ENCODE data around the gene ETV6.

The ETV6 gene

DNA sequence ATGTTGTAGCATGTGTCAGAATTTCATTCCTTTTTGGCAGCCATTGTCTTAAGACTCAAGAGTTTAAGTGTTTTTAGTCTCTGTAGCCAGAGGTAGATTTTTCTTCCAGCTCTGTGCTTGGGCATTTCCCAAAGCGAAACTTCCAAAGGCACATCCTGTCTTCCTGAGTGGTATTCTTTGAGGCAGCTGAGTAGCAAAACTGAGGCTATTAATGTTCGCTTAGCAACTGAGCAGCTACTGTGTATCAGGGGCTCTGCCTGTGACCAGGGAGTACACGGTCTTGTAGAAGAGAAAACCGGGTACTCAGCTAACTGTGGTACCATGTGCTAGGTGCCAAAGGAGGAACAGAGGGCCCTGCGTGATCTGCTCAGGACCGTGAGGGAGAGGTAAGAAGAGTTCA is 52.0 kb downstream of the ETV6 start:
- TF ChIP-seq POLR2A (IDR thresholded peaks at IDR 0.05; ENCODE audit: low read length) = no peak
- no peak for TF ChIP-seq GATA1 (IDR thresholded peaks at IDR 0.05; ENCODE audit: low read depth, low read length)
- no peak for DNase-seq

- no peak for DNase-seq
- no peak for TF ChIP-seq GATA1 (IDR thresholded peaks at IDR 0.05; ENCODE audit: low read depth, low read length)
- TF ChIP-seq POLR2A (IDR thresholded peaks at IDR 0.05; ENCODE audit: low read length) = no peak
These were observed 53.5 kb downstream of the ETV6 start for GRCh38 chr12:11702959-11703358.

DNA sequence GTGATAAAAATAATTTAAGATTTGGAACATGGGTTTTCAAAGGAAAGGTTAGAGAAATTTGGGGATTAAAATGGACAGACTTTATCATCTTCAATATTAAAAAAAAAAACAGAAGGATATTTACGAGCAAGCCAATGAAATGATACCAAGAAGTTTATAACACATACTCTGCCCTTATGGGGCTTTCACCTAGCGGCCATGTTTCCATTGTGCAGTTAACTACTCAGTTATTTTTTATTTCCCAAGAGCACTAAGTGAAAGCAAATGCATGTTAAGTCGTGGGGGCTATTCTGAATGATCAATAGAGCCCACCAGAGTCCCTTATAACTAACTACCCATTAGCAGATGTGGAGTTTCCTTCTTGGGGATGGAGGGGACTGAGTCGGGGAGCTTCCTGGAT is 53.9 kb downstream of the ETV6 start:
- DNase-seq = no peak
- TF ChIP-seq POLR2A (IDR thresholded peaks at IDR 0.05; ENCODE audit: low read length) (no peak), GATA1 (IDR thresholded peaks at IDR 0.05; ENCODE audit: low read depth, low read length) (no peak)

GRCh38 chr12:11704089-11704488 is 54.6 kb downstream of the ETV6 start:
- TF ChIP-seq POLR2A (IDR thresholded peaks at IDR 0.05; ENCODE audit: low read length) = no peak
- no peak for TF ChIP-seq GATA1 (IDR thresholded peaks at IDR 0.05; ENCODE audit: low read depth, low read length)
- DNase-seq = no peak

DNA sequence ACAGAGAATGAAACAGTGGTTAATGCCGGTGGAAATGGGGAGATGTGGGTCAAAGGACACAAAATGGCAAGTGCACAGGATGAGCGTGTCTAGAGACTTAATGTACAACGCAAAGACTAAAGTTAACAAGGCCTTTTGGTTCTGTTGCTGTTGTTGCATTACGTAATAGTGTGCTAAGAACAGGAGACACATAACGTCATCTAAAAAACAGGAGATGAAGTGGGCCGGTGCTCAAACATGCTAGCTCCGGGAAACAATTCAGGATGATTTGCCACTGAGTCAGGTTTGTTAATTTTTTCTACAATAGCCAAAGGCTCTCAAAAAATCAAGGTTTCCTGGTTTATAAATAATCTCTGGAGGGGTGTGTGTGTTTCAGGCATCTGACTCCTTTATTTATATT is 55.5 kb downstream of the ETV6 start:
- no peak for DNase-seq

DNA sequence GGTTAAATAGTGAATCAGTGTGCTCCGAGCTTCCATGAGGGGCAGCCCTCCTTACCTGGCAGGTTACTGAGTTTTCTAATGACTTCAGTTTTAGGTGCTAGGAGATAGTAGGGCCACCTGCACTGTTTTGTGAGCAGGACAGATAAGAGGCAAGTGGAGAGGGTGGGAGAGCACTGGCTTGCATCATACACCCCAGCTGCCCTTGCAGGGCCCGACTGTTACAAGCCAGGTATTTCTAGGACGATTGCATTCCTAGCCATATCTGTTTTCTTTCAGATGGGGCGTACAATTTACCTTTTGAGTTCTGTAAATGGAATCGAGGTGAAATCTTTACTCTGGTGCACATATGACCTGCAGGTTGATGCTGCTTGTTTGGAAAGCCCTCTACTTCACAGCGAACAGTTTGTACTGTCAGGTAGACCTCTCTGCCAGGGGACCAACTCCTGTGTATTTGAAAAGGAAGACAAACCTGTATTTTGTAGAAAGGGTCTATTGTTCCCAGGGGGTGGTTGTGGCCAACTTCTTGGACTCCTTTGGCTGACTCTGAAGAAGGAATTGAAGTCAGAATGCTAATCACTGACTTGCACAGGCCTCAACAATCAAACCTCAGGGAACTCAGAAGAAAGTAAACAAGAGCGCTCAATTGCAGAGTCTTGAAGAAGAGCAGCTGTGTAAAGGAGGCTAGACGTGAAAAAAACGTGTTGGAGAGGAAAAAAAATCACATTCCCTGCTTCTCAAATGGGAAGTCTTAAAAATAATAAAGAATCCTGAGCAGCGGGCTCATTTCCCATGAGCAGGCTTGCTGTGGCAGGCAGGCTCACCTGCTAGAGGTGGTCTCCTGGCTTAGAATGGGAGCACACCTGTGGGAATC is 57.3 kb downstream of the ETV6 start:
- DNase-seq = no peak
- no peak for TF ChIP-seq POLR2A (IDR thresholded peaks at IDR 0.05; ENCODE audit: low read length)
- no peak for TF ChIP-seq GATA1 (IDR thresholded peaks at IDR 0.05; ENCODE audit: low read depth, low read length)

More for the DNA sequence above, 55.5 kb downstream of the ETV6 start:
- TF ChIP-seq GATA1 (IDR thresholded peaks at IDR 0.05; ENCODE audit: low read depth, low read length) = no peak
- no peak for TF ChIP-seq POLR2A (IDR thresholded peaks at IDR 0.05; ENCODE audit: low read length)

DNA sequence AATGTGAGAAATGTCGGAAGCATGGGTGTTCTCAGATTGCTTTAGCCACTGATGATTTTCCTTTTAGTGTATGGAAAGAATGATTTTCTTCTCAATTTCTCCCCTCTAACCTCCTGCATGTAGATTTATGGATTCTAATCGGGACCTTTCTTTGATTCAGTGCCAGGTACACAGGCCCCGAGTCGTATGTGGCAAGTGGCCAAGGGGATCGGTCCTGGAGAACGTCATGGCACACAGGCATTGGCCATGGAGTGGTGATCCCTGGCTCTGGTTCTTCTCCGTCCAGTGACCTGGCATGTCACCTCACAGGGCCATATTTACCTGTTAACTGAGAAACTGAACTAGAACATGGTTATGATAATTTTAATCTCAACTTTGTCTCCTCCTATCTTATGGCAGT is 58.1 kb downstream of the ETV6 start:
- no peak for TF ChIP-seq GATA1 (IDR thresholded peaks at IDR 0.05; ENCODE audit: low read depth, low read length)
- TF ChIP-seq POLR2A (IDR thresholded peaks at IDR 0.05; ENCODE audit: low read length) = no peak
- no peak for DNase-seq

GRCh38 chr12:11709513-11709912 is 60.0 kb downstream of the ETV6 start:
- TF ChIP-seq GATA1 (IDR thresholded peaks at IDR 0.05; ENCODE audit: low read depth, low read length) (no peak), POLR2A (IDR thresholded peaks at IDR 0.05; ENCODE audit: low read length) (no peak)
- no peak for DNase-seq

GRCh38 chr12:11710431-11710830 is 61.0 kb downstream of the ETV6 start:
- DNase-seq = no peak
- TF ChIP-seq POLR2A (IDR thresholded peaks at IDR 0.05; ENCODE audit: low read length) (no peak), GATA1 (IDR thresholded peaks at IDR 0.05; ENCODE audit: low read depth, low read length) (no peak)

GRCh38 chr12:11710906-11711305 is 61.4 kb downstream of the ETV6 start:
- no peak for DNase-seq
- no peak for TF ChIP-seq GATA1 (IDR thresholded peaks at IDR 0.05; ENCODE audit: low read depth, low read length)
- no peak for TF ChIP-seq POLR2A (IDR thresholded peaks at IDR 0.05; ENCODE audit: low read length)

GRCh38 chr12:11711651-11712327 is 62.3 kb downstream of the ETV6 start:
- TF ChIP-seq POLR2A (IDR thresholded peaks at IDR 0.05; ENCODE audit: low read length) (no peak), GATA1 (IDR thresholded peaks at IDR 0.05; ENCODE audit: low read depth, low read length) (no peak)

DNA sequence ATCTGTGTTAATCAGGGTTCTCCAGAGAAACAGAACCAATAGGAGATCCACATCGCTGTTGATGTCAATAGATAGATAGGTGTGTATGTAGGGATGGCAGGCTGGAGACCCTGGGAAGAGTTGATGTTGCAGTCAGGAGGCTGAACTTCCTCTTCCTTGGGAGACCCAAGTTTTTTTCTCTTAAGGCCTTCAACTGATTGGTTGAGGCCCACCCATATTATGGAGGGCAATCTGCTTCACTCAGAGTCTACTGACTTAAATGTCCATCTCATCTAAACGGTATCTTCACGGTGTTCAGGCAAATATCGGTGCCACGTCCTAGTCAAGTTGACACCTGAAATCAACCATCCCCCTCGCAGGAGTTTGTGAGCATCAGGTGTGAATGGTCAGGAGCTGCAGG is 63.0 kb downstream of the ETV6 start:
- no peak for TF ChIP-seq POLR2A (IDR thresholded peaks at IDR 0.05; ENCODE audit: low read length)
- no peak for TF ChIP-seq GATA1 (IDR thresholded peaks at IDR 0.05; ENCODE audit: low read depth, low read length)
- no peak for DNase-seq

More at GRCh38 chr12:11711651-11712327, 62.3 kb downstream of the ETV6 start:
- DNase-seq = no peak

DNA sequence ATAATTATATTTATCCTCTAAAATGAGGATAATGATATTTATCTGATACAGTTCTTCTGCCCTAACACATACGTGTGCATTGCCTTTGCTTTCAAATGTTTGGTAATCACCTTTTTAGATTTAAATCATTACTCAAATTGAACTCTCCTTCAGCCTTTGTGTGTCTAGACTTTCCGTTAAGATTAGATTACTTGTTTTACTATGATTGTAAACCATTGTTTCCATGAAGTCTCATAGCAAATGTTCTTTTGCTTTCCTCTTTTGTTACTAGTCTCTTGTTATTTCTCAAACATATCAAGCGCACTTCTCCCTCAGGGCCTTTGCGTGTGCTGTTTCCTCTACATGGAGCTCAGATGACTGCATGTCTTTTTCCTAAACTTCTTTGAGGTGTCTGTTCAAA is 63.7 kb downstream of the ETV6 start:
- DNase-seq = no peak
- TF ChIP-seq GATA1 (IDR thresholded peaks at IDR 0.05; ENCODE audit: low read depth, low read length) (no peak), POLR2A (IDR thresholded peaks at IDR 0.05; ENCODE audit: low read length) (no peak)

DNA sequence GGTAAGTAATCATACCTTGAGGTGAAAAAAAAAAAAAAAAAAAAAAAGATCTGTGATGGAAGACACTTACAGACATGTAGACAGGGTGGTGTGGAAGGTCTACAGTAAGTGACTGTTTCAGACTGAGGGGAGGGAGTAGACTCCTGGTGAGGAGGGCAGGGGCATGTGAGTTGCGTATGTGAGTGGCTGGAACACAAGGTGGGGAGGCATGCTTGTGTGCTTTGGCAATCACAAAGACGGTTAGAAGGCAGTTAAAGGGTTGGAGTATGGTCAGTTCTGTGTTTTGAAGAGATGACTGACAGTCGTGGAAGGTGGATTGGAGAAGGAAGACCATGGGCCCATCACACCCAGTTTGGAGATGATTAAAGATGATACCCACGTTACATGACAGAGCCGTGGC is 65.2 kb downstream of the ETV6 start:
- DNase-seq = no peak
- TF ChIP-seq GATA1 (IDR thresholded peaks at IDR 0.05; ENCODE audit: low read depth, low read length) (no peak), POLR2A (IDR thresholded peaks at IDR 0.05; ENCODE audit: low read length) (no peak)

DNA sequence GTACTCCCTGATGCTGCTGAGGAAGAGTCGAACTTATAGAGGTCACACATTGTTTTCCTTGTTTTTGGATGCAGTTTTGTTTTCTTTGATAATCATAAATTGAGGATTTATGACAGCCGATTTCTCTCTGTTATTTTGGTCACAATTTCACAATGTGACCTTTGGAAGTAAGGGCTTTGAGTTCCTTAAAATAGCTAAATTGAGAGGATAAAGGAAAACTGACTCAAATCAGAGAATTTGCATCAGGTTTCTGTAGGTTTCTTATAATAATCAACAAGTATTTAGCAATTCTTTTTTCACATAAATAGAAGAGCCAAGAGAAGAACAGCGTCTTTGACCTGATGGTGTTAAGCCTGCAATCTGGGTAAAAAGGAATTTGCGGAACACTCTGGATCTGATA is 66.1 kb downstream of the ETV6 start:
- TF ChIP-seq GATA1 (IDR thresholded peaks at IDR 0.05; ENCODE audit: low read depth, low read length) (no peak), POLR2A (IDR thresholded peaks at IDR 0.05; ENCODE audit: low read length) (no peak)
- no peak for DNase-seq

All from erythroblast (primary cell).